A549 (cell line): ENCODE results near the gene SNTA1. TPM values are rescaled to one million over a fixed set of nuclear protein-coding genes. Genes with fewer than 3 reads are reported as not detected.
"Not testable (repeated sequence)": the region's sequence is repeated elsewhere in the genome, so short reads cannot be mapped to it uniquely, and the experiment has no call there.

Source experiments
- ATAC-seq, 2 experiments: fragments of 200-7000 bp in 1 of 2; fragments of >200 bp in 1 of 2; cut with Nextera tagmentation in 1 of 2; cut with Tn5 transposase in 1 of 2; 3 replicates each; pipeline versions ENCODE4 v1.8.0 to v1.9.1; 2018 to 2020; ENCODE audit warnings: mild to moderate bottlenecking in 1 of 2, moderate library complexity in 1 of 2
- CTCF ChIA-PET: fragments of 300-600 bp; sonication (Branson Sonifier 250); formaldehyde crosslinking; extraction: SDS; loops from one replicate; lab custom pipeline; 2021; ENCODE audit warnings: antibody characterized with exemption, inconsistent platforms; lab: Yijun Ruan, JAX
- POLR2A ChIA-PET: fragments of 350-600 bp; formaldehyde crosslinking; extraction: SDS; loops from one replicate; lab custom pipeline; 2021; ENCODE audit warnings: antibody characterized with exemption, inconsistent platforms; lab: Yijun Ruan, JAX
- DNase-seq, 2 experiments: peaks; one replicate each; pipeline versions ENCODE4 v3.0.0 to v3.0.0-alpha.2; 2011 to 2016; ENCODE audit warnings: low read depth in 1 of 2, low spot score in 1 of 2
- FAIRE-seq: peaks from 2 replicates; lab custom pipeline; 2011; peaks lifted over from hg19 to GRCh38; lab: Jason Lieb, UNC
- H3K27ac ChIP-seq, 2 experiments: fragments of >200 bp; sonication (Bioruptor Twin); formaldehyde crosslinking; 3 replicates each; pipeline ENCODE4 v1.5.1; 2016 to 2017
- H3K4me1 ChIP-seq: fragments of >200 bp; sonication (Bioruptor Twin); formaldehyde crosslinking; 3 replicates; pipeline ENCODE4 v1.6.1; 2016
- H3K4me2 ChIP-seq: fragments of >200 bp; sonication (Bioruptor Twin); formaldehyde crosslinking; 3 replicates; pipeline ENCODE4 v1.6.1; 2016
- H3K4me3 ChIP-seq: fragments of >200 bp; sonication (Bioruptor Twin); formaldehyde crosslinking; 3 replicates; pipeline ENCODE4 v1.5.1; 2016
- H3K9me3 ChIP-seq: fragments of >200 bp; sonication (Bioruptor Twin); formaldehyde crosslinking; 3 replicates; pipeline ENCODE4 v1.6.1; 2016
- BHLHE40 ChIP-seq: IDR thresholded peaks from 2 replicates; pipeline ENCODE4 v1.6.1; 2012; ENCODE audit warnings: low read depth, low read length, inconsistent platforms
- E2F6 ChIP-seq: IDR thresholded peaks from 2 replicates; pipeline ENCODE4 v1.6.1; 2012; ENCODE audit warnings: low read depth, borderline replicate concordance
- EHMT2 ChIP-seq: fragments of 200-600 bp; sonication (generic); IDR thresholded peaks from 2 replicates; pipeline ENCODE4 v1.6.1; 2016; ENCODE audit warnings: antibody characterized with exemption, low read depth, mild to moderate bottlenecking, moderate library complexity
- FOSB ChIP-seq: fragments of 250-450 bp; sonication (Bioruptor Pico); IDR thresholded peaks from 2 replicates; pipeline ENCODE4 v1.5.0; 2020; ENCODE audit warnings: mild to moderate bottlenecking, moderate library complexity
- GATA3 ChIP-seq: IDR thresholded peaks from 2 replicates; pipeline ENCODE4 v1.6.1; 2012; ENCODE audit warnings: borderline replicate concordance
- JUN ChIP-seq, 2 experiments: fragments of >200 bp; sonication (Bioruptor Twin); formaldehyde crosslinking; IDR thresholded peaks; 2 replicates in 1 of 2; 3 replicates in 1 of 2; pipeline ENCODE4 v1.6.1; 2016 to 2017
- JUNB ChIP-seq: fragments of >200 bp; sonication (Bioruptor Twin); formaldehyde crosslinking; IDR thresholded peaks from 2 replicates; pipeline ENCODE4 v1.6.1; 2016
- KDM5A ChIP-seq: fragments of 200-600 bp; sonication (generic); IDR thresholded peaks from 2 replicates; pipeline ENCODE4 v1.6.1; 2016; ENCODE audit warnings: antibody characterized with exemption, mild to moderate bottlenecking
- MAZ ChIP-seq: fragments of 150-350 bp; IDR thresholded peaks from 2 replicates; pipeline ENCODE4 v1.6.1; 2014; ENCODE audit warnings: antibody characterized with exemption, low read depth, low read length, borderline replicate concordance
- PHF8 ChIP-seq: fragments of 200-600 bp; sonication (generic); IDR thresholded peaks from 2 replicates; pipeline ENCODE4 v1.6.1; 2016; ENCODE audit warnings: low read depth, mild to moderate bottlenecking, antibody characterized with exemption, moderate library complexity, borderline replicate concordance
- RAD21 ChIP-seq, 2 experiments: fragments of >200 bp in 1 of 2; sonication (Bioruptor Twin) in 1 of 2; formaldehyde crosslinking in 1 of 2; IDR thresholded peaks in 1 of 2; conservative IDR thresholded peaks in 1 of 2; 2 replicates in 1 of 2; 3 replicates in 1 of 2; pipeline ENCODE4 v1.6.1; 2012 to 2018; ENCODE audit warnings: inconsistent platforms in 1 of 2
- REST ChIP-seq: fragments of 200-600 bp; sonication (generic); IDR thresholded peaks from 2 replicates; pipeline ENCODE4 v1.6.1; 2016; ENCODE audit warnings: antibody characterized with exemption, mild to moderate bottlenecking, moderate library complexity
- RNF2 ChIP-seq: fragments of 200-600 bp; sonication (generic); IDR thresholded peaks from 2 replicates; pipeline ENCODE4 v1.6.1; 2016; ENCODE audit warnings: low read depth, mild to moderate bottlenecking, antibody characterized with exemption, moderate library complexity, borderline replicate concordance
- SMC3 ChIP-seq: fragments of >200 bp; sonication (Bioruptor Twin); formaldehyde crosslinking; IDR thresholded peaks from 3 replicates; pipeline ENCODE4 v1.6.1; 2018; ENCODE audit warnings: inconsistent platforms
- SREBF2 ChIP-seq: fragments of 450-650 bp; IDR thresholded peaks from 2 replicates; pipeline ENCODE4 v1.6.1; 2014; ENCODE audit warnings: mild to moderate bottlenecking, moderate library complexity
- ZC3H11A ChIP-seq: fragments of 450-650 bp; IDR thresholded peaks from 2 replicates; pipeline ENCODE4 v1.6.1; 2014; ENCODE audit warnings: antibody characterized with exemption, mild to moderate bottlenecking
- ZNF302 ChIP-seq: fragments of 250-450 bp; sonication (Bioruptor Pico); IDR thresholded peaks from 2 replicates; pipeline ENCODE4 v1.9.0; 2021; ENCODE audit warnings: inconsistent platforms, mild to moderate bottlenecking, moderate library complexity
- WGBS: methylation state at CpG from one replicate; pipeline ENCODE4 v1.1.6; 2017; ENCODE audit errors: missing lambda C conversion rate; 5-methylcytosine and 5-hydroxymethylcytosine counted together
- polyA plus RNA-seq, 4 experiments: library from polyadenylated mRNA; depleted of rRNA in 3 of 4; stranded (reverse); fragments of >200 nt; fragmentation: RNase III in 1 of 4; extraction: RNeasy Plus Mini Kit Qiagen cat#74134 plus additional on column Dnase treatment in 1 of 4; gene quantifications; 2 replicates in 3 of 4; 3 replicates in 1 of 4; pipeline ENCODE4 v1.2.3, GENCODE V29; 2011 to 2017
- TF ChIP-seq, protein P1 (sequence below): IDR thresholded peaks from 2 replicates; pipeline ENCODE4 v1.6.1; 2012
- TF ChIP-seq, protein P2 (sequence below): fragments of >200 bp; sonication (Bioruptor Twin); formaldehyde crosslinking; IDR thresholded peaks from 3 replicates; pipeline ENCODE4 v1.5.1; 2016
- TF ChIP-seq, protein P3 (sequence below): fragments of 250-450 bp; sonication (Bioruptor Pico); IDR thresholded peaks from 2 replicates; pipeline ENCODE4 v1.5.0; 2020; ENCODE audit warnings: low read depth, mild to moderate bottlenecking, moderate library complexity

Gene SNTA1
- polyA plus RNA-seq, 2 of the 4 experiments (the other 2 are of a cell fraction) = 5.6 to 6.6 TPM

DNA sequence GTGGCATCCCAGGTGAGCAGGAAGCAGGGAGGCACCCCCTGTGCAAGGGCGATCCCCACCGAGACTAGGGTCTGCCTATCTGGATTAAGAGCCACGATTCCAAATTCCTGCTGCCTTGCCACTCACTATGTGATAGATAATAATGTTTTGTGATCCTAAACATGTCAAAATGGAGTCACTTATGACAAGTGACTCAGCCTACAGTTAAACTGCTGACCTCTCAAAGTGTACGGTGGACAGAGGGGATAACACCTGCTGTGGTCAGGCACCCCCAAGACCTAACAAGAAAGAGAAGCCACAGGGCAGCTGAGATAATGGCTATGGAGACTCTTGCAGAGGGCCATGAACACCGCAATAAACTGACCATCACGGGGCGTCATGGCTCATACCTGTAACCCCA is 16.0 kb upstream of the SNTA1 start:
- CTCF ChIA-PET = interaction anchor here (1.4 kb wide), 1 partner anchor 208 kb away, joined by 5 read pairs; no protein-coding TSS in a partner anchor
- DNase-seq (no peak), FAIRE-seq (no peak), ATAC-seq (no peak)
- TF ChIP-seq JUN (IDR thresholded peaks at IDR 0.05) (no peak), EHMT2 (no peak), REST (no peak), E2F6 (no peak), RAD21 (conservative IDR thresholded peaks at IDR 0.05 in 1 of 2, IDR thresholded peaks at IDR 0.05 in 1 of 2) (no peak)
- TF ChIP-seq, protein P1, sequence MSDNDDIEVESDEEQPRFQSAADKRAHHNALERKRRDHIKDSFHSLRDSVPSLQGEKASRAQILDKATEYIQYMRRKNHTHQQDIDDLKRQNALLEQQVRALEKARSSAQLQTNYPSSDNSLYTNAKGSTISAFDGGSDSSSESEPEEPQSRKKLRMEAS = no peak
- no peak overlapping the region for H3K4me3 ChIP-seq
- H3K9me3 ChIP-seq = no peaks in the 10 kb centered on the region
- H3K27ac ChIP-seq = no peak overlapping the region
- 80% methylated on average over 7 of the region's 7 CpGs for WGBS
- H3K4me2 ChIP-seq = no peak overlapping the region
- no peaks in the 10 kb centered on the region for H3K4me1 ChIP-seq
- POLR2A ChIA-PET = no interaction called here

DNA sequence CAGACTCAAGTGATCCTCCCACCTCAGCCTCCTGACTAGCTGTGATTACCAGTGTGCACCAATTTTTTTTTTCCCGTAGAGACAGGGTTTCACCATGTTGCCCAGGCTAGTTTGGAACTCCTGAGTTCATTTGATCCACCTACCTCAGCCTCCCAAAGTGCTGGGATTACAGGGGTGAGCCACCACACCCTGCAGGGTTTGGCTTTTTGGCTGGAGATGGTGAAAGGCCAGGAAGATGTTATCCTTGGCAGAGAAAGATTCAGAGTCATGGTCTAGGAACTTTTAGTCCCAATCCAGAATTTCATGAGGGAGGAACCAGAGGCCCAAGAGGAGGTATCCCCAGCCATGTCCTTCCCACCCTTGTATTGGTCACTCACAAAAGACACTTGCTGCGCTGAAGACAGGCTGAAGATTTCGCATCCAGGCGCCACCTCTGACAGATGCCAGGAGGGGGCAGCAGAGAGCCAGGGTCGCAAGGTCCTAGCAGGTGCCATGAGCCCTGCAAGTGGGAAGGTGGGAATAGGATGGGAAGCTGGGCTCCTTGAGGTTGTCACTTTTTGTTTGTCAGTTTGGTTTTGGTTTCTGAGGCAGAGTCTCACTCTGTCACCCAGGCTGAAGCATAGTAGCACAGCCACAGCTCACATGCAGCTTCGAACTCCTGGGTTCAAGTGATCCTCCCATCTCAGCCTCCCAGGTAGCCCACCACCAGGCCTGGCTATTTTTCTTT is 13.5 kb upstream of the SNTA1 start:
- H3K4me1 ChIP-seq, H3K4me3 ChIP-seq, H3K27ac ChIP-seq, FAIRE-seq, H3K9me3 ChIP-seq, H3K4me2 ChIP-seq, POLR2A ChIA-PET: not testable (repeated sequence)
- peak; percentile 93 to 97 for TF ChIP-seq RAD21 (conservative IDR thresholded peaks at IDR 0.05 in 1 of 2, IDR thresholded peaks at IDR 0.05 in 1 of 2)
- TF ChIP-seq SMC3 = peak; percentile 92
- TF ChIP-seq, protein P2, sequence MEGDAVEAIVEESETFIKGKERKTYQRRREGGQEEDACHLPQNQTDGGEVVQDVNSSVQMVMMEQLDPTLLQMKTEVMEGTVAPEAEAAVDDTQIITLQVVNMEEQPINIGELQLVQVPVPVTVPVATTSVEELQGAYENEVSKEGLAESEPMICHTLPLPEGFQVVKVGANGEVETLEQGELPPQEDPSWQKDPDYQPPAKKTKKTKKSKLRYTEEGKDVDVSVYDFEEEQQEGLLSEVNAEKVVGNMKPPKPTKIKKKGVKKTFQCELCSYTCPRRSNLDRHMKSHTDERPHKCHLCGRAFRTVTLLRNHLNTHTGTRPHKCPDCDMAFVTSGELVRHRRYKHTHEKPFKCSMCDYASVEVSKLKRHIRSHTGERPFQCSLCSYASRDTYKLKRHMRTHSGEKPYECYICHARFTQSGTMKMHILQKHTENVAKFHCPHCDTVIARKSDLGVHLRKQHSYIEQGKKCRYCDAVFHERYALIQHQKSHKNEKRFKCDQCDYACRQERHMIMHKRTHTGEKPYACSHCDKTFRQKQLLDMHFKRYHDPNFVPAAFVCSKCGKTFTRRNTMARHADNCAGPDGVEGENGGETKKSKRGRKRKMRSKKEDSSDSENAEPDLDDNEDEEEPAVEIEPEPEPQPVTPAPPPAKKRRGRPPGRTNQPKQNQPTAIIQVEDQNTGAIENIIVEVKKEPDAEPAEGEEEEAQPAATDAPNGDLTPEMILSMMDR = peak; percentile 87
- DNase-seq (peak; percentile 75 to 83), ATAC-seq (peak; percentile 97 to 98)
- CTCF ChIA-PET = interaction anchor here (0.5 to 2.1 kb wide), 39 partner anchors 8 to 690 kb away, joined by 3 to 16 read pairs (median 5); partner anchors contain the start of genes CBFA2T2 and SNTA1
- WGBS = 25% methylated on average over 5 of the region's 6 CpGs

- Histone ChIP-seq H3K27ac (no peak overlapping the region), H3K4me2 (no peak overlapping the region), H3K4me3 (no peak overlapping the region), H3K4me1 (no peaks in the 10 kb centered on the region), H3K9me3 (peaks cover 6% of the 10 kb centered on the region; the same call in 1 of the 3 replicates)
- WGBS = 44% methylated on average over 4 of the region's 4 CpGs
- FAIRE-seq (no peak), DNase-seq (peak in 1 of 2 experiments; percentile 13), ATAC-seq (peak; percentile 31 to 43; a peak in 3 of 6 replicates)
- ChIA-PET CTCF (no interaction called here), POLR2A (no interaction called here)
- TF ChIP-seq FOSB (CRISPR knock-in tag) (no peak), REST (no peak), RNF2 (no peak), JUNB (no peak), ZC3H11A (no peak), GATA3 (no peak), MAZ (no peak), SREBF2 (no peak), RAD21 (conservative IDR thresholded peaks at IDR 0.05 in 1 of 2, IDR thresholded peaks at IDR 0.05 in 1 of 2) (no peak), EHMT2 (no peak), ZNF302 (no peak), KDM5A (no peak), PHF8 (no peak), BHLHE40 (no peak)
- TF ChIP-seq, protein P3, sequence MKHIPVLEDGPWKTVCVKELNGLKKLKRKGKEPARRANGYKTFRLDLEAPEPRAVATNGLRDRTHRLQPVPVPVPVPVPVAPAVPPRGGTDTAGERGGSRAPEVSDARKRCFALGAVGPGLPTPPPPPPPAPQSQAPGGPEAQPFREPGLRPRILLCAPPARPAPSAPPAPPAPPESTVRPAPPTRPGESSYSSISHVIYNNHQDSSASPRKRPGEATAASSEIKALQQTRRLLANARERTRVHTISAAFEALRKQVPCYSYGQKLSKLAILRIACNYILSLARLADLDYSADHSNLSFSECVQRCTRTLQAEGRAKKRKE (CRISPR knock-in tag) = no peak
These were observed 7.3 kb upstream of the SNTA1 start for GRCh38 chr20:33450867-33451266.
